GM19043 (cell line): ENCODE data around the gene GMFB.
"Not testable (repeated sequence)": the region's sequence is repeated elsewhere in the genome, so short reads cannot be mapped to it uniquely, and the experiment has no call there.

Experiments used
- ATAC-seq: cut with Tn5 transposase; IDR thresholded peaks from one replicate; pipeline ENCODE4 v1.9.1; 2021; ENCODE audit warnings: low read depth; ENCODE audit not compliant: unreplicated experiment

Gene GMFB

GRCh38 chr14:54437954-54438353, 50.8 kb downstream of the GMFB start:
- not testable (repeated sequence) for ATAC-seq

GRCh38 chr14:54435500-54435981, 53.2 kb downstream of the GMFB start:
- no peak for ATAC-seq

GRCh38 chr14:54428527-54428926, 60.3 kb downstream of the GMFB start:
- no peak for ATAC-seq

GRCh38 chr14:54427871-54428270, 60.9 kb downstream of the GMFB start:
- no peak for ATAC-seq

GRCh38 chr14:54425537-54426274, 63.1 kb downstream of the GMFB start:
- no peak for ATAC-seq

GRCh38 chr14:54425068-54425467, 63.7 kb downstream of the GMFB start:
- ATAC-seq = no peak
